Measurements from ENCODE around the gene SERPINH1. TPM values are rescaled to one million over a fixed set of nuclear protein-coding genes. Genes with fewer than 3 reads are reported as not detected.

The SERPINH1 gene
- total RNA-seq, 2 experiments from 2014 or later = 19.3 to 20.6 TPM

DNA sequence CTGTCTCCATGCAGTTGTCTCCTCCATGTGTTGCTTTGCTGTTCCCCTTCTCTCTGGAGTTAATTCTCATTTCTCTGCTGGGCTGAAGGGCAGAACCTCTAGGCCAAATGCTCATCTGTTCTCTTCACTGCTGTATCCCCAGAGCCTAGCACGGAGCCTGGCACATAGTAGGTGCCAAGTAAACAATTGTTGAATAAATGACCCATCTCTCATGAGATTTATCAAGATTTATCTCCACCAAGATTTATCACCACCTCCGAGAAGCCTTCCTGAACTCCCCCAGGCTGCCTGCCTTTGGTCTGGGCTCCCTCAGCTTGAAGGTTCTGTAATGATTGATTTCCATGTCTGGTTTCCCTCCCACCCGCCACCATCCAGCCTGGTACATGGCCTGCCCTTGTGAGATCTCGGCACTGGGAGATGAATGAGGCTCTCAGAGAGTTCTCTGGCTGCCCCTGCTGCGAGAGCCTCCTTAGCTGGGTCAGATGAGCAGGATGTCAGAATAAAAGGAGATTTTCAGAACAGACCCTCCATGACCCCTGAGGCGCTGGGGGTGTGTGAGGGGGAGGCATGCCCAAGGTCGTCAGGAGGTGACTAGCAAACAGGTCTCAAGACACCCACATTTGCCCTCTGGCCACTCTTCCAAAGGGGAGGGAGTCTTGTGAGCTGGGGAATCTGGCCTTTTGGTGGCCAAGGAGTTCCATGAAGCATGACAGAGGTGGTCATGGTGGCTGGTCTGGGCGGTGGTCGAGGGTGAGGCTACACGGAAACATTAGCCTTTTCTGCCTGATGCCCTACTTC, 33.9 kb upstream of the SERPINH1 start:
- POLR2A ChIA-PET = interaction anchor here (0.6 to 0.7 kb wide), 2 partner anchors 11 to 101 kb away, joined by 3 read pairs; no protein-coding TSS in a partner anchor

DNA sequence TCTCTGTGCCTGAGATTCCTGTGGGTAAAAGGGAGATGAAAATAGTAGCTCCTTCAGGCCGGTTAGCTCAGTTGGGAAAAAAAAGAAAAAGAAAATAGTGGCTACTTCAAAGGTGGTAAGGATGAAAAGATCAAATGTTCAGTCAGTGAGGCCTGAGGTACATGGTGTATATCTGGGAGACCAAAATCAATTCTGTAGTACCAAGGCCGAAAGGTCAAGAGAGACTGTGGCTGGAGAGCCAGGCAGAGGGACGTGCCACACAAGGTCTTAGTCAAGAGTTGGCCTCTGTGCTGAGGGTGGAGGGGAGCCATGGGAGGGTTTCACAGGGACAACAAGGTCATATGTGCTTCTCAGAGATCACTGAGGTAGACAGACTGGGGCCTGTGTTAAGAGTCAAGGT, 31.5 kb upstream of the SERPINH1 start:
- POLR2A ChIA-PET = no interaction called here
- CTCF ChIA-PET = interaction anchor here (1.1 to 11.3 kb wide), 4 partner anchors 15 to 141 kb away, joined by 3 to 101 read pairs (median 14); no protein-coding TSS in a partner anchor

More for the DNA sequence above, 33.9 kb upstream of the SERPINH1 start:
- CTCF ChIA-PET = interaction anchor here (2.4 to 11.3 kb wide), 2 partner anchors 85 to 139 kb away, joined by 8 to 101 read pairs; no protein-coding TSS in a partner anchor

DNA sequence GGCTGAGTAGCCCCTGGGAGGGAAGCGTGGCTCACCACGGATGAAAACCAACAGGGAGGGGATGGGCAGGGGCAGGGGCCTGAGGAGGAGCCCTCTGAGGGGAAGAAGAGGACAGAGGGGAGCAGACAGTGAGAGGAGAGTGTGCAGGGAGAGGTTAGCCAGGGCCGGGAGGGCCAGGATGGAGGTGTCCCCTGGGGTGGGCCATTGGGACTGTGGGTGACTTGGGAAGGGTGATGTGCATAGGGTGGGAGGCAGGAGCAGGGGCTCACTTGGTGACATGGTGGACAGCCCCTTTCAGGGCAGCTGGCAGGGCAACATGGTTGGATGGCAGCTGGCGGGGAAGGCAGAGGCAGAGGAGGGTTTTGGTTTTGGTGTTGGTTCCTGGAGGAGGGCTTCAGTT, 30.7 kb upstream of the SERPINH1 start:
- ChIA-PET POLR2A (no interaction called here), CTCF (interaction anchor here (0.7 to 11.3 kb wide), 10 partner anchors 23 to 1436 kb away, joined by 3 to 101 read pairs (median 3); no protein-coding TSS in a partner anchor)

DNA sequence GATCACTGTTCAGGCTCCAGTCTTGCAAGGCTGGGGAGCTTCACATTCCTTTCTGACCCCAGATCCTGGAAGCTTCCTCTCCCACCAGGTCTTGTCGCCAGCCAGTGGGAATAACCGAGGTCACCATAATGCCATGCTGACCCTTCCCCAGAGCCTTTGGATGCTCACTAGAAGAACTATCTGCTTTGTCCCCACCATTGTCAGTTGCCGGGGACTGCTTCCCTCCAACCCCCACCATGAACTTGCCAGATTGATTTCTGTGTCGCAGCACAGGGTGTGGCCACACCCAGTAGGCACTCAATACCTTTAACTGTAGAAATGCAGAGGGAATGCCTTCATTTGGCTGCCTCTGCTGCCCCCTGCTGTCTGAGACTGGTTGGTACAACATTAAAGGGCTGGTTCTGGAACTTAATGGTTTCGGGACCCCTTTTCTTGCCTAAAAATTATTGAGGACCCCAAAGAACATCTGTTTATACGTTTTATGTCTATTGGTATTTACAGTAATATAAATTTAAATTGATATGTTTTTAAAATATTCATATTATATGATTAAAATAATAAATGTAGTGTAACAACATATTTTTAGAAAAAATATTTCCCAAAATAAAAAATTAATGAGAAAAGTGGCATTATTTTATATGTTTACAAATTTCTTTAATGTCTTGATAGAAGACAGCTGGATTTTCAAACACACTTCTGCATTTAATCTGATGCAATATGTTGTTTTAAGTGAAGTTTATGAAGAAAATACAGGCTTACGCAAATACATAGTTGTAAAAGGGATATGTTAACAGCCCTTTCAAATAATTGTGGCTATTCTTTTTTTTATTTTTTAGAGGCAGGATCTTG, 29.6 kb upstream of the SERPINH1 start:
- CTCF ChIA-PET = interaction anchor here (0.6 to 11.3 kb wide), 15 partner anchors 12 to 1437 kb away, joined by 3 to 101 read pairs (median 3); no protein-coding TSS in a partner anchor
- POLR2A ChIA-PET = no interaction called here

DNA sequence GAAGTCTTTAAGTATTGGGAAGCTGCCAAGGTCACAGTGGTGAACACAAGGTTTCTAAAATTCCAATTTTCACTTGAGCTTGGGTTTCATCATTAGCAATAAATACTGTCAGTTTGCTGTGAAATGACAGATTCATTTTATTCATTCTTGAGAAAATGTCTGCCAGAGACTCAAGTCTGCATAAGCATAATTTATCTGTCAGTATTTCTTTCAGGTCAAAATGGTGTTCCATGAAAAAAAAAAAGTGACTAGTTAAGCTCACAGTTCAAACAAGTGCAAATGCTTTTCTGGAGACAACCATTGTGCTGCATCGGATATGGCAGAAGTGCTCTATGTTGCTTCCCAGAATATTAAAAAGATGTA, 28.2 kb upstream of the SERPINH1 start:
- CTCF ChIA-PET = interaction anchor here (1.9 to 11.3 kb wide), 3 partner anchors 91 to 144 kb away, joined by 4 to 101 read pairs (median 26); no protein-coding TSS in a partner anchor
- POLR2A ChIA-PET = no interaction called here

DNA sequence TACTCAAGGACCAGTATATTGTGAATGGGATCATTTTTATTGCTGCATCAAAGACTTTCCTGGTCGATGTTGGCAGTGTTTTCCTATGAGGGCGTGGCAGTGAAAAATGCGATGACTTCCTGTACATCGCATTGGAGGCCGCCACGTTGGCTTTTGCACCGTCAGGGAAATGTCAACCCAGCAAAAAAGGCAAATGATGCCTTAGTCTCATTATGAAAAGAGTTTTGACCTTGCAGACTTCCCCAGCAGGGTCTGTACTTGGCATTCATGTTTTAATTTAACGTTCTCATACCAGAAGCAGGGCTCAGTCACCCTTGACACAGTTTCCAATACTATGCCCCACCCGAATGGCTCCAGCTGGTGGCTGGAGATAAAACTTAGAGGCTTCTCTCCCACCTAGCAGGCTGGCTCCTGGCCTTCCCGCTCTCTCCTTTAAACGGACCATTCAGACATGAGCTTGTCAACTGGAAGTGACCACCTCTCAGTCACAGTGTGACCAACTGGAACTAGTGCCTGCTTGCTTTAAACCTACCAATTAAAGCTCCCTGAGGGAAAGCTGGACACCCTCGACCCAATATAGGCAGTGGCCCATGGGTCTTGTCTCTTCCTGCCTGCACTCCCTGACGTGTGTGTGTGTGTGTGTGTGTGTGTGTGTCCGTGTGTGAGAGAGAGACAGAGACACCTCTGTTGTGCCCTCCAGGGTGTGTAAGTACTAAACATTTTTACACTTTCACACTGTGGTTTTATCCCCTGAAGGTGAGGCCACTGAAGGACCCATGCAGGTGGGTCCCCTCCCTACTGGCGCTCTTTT, 27.6 kb upstream of the SERPINH1 start:
- POLR2A ChIA-PET = no interaction called here
- CTCF ChIA-PET = interaction anchor here (0.5 to 11.3 kb wide), 4 partner anchors 91 to 280 kb away, joined by 3 to 101 read pairs (median 4); no protein-coding TSS in a partner anchor

DNA sequence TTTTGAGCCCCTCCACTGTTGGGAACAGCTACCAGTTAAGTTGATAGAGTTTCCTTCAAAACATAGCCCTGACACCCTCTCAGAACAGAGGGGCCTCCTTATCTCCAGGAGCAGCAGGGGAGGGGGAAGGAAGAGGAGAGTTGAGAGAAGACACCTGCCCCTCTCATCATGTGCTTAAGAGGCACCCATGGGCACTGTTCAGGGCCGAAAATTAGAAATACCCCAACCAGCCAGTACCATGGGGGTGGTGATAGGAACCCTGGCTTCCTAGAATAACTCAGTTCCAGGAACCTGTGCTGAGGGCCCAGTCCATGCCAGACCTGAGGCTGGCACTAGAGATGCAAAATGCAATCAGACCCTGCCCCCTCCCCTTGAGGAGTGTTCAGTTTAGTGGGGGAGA, 27.0 kb upstream of the SERPINH1 start:
- ChIA-PET CTCF (interaction anchor here (0.8 to 11.3 kb wide), 2 partner anchors 92 to 279 kb away, joined by 3 to 101 read pairs; no protein-coding TSS in a partner anchor), POLR2A (no interaction called here)

DNA sequence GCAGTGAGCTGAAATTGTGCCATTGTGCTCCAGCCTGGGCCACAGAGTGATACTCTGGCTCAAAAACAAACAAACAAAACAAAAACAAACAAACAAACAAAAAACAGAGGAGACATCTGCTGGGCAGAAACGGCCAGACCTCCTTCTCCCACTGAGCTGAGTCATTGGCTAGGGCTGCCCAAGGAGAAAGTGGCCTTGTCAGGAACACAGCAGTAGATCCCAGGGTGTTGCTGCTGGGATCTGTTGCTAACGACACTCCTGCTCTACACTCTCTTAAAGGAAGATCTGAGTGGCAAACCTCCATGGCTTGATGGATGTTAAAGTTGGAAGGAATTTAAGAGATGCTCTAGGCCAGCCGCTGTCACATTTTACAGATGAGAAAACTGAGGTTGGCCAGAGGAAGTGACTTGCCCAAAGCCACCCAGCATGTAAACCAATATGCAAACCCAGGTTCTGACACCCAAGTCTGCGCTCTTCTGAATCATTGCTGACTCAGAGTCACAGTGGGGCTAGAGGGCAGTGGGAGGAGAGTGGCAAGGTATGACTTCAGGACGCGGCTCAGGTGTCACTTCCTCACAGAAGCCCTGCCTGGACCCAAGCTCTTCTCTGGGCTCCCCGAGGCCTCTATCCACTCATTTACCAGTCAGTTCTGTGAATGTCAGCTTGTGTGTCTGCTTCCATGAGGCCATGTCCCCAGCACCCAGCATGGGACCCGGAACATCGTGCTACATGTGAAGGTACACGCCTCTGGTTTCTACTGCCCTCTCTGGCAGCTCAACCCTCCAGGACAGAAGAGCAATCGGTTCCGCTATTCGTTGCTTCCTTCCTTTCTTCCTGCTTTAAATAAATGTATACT, 25.0 kb upstream of the SERPINH1 start:
- POLR2A ChIA-PET = interaction anchor here (1.0 kb wide), 1 partner anchor 26 kb away, joined by 3 read pairs; no protein-coding TSS in a partner anchor

DNA sequence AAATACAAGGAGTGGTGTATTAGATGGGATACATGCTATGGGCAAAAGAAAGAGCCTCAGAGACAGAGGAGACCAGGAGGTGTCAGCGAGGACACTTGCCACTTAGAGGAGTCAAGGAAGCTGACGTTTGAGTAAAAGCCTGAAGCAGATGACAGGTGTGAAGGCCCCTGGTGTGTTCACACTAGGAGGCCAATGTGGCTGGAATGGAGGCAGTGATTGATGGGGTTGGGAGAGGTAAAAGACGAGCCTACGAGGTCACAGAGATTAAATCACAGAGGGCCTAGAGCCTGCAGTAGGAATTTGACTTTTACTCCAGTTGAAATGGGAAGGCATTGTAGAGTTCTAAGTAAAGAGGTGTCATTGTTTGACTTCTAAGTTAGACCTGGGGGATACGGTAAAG, 24.3 kb upstream of the SERPINH1 start:
- ChIA-PET POLR2A (interaction anchor here (1.0 kb wide), 1 partner anchor 25 kb away, joined by 3 read pairs; no protein-coding TSS in a partner anchor), CTCF (interaction anchor here (1.0 to 11.3 kb wide), 5 partner anchors 15 to 148 kb away, joined by 3 to 101 read pairs (median 3); no protein-coding TSS in a partner anchor)

More for the DNA sequence above, 25.0 kb upstream of the SERPINH1 start:
- CTCF ChIA-PET = interaction anchor here (0.5 to 11.3 kb wide), 6 partner anchors 9 to 147 kb away, joined by 3 to 101 read pairs (median 3); no protein-coding TSS in a partner anchor

DNA sequence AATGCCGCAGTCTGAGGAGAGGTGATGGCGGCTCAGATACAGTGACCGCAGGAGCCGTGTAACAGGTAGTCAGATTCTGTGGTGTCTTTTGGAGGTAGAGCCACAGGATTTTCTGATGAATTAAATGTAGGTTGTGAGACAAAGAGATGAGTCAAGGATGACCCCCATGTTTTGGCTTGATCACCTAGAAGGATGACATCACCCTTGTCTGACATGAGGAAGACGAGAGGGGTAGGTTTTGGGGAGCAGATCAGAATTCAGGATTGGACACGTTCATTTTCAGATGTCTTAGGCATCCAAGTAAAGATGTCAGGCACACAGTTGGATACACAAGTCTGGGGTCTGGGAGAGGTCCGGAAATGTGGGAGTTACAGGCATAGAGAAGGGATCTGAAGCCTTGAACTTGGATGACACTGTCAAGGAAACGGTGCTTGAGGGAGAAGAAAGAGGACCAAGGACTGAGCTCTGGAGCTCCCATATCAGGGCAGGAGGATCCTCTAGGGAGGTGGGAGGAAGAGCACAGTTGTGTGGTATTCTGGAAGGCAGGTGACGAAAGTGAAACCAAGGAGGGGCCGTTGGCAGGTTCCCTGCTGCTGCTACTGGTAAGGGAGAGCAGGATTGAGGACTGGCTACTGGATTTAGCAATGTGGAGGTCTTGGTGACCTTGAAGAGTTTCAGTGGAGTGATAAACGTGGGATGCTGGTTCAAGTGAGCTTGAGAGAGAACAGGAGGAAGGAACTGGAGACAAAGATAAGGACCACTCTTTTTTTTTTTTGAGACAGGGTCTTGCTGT, 23.7 kb upstream of the SERPINH1 start:
- CTCF ChIA-PET = interaction anchor here (1.2 to 1.4 kb wide), 3 partner anchors 14 to 93 kb away, joined by 3 to 5 read pairs (median 4); no protein-coding TSS in a partner anchor
- POLR2A ChIA-PET = interaction anchor here (1.0 kb wide), 1 partner anchor 24 kb away, joined by 3 read pairs; no protein-coding TSS in a partner anchor

DNA sequence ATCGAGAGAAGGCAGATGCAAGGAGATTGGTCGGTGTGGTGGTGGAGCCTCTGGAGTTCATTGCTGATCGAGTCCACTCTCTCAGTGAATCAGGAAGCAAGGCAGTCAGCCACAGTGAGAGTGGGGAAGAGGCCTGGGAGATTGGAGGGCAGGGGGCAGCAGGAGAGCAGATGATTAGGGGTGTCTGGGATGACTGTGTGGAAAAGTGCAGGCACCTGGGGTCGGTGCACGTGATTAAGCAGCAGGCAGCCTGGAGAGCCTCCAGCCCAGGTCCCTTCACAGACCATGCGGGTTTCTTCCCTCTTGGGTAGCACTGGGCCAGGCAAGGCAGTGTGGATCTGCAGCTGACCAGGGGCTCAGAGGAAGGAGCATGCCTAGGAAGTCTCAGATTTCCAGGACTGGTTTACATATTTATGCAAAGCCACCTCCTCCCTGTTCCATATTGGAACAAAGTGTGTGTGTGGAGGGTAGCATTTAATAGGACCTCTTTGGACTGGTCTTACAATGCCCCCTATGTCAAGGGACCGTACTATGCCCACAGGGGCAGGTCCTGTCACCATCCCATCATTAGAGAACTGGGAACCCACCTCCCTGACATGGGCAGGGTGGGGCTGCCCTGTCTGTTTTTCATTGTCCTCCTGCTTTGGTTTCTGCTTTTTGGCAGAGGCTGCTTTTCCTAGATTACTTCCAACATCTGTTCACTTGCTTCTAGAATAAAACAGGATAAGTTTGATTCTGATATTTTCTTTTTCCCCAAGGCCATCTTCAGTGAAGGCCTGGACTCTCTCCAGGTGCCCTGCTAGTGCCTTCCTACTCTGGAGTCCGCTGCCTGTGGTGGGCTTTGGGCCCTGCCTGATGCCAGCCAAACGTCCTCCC, 22.4 kb upstream of the SERPINH1 start:
- ChIA-PET POLR2A (no interaction called here), CTCF (interaction anchor here (1.2 to 1.4 kb wide), 2 partner anchors 10 to 15 kb away, joined by 4 read pairs; no protein-coding TSS in a partner anchor)

DNA sequence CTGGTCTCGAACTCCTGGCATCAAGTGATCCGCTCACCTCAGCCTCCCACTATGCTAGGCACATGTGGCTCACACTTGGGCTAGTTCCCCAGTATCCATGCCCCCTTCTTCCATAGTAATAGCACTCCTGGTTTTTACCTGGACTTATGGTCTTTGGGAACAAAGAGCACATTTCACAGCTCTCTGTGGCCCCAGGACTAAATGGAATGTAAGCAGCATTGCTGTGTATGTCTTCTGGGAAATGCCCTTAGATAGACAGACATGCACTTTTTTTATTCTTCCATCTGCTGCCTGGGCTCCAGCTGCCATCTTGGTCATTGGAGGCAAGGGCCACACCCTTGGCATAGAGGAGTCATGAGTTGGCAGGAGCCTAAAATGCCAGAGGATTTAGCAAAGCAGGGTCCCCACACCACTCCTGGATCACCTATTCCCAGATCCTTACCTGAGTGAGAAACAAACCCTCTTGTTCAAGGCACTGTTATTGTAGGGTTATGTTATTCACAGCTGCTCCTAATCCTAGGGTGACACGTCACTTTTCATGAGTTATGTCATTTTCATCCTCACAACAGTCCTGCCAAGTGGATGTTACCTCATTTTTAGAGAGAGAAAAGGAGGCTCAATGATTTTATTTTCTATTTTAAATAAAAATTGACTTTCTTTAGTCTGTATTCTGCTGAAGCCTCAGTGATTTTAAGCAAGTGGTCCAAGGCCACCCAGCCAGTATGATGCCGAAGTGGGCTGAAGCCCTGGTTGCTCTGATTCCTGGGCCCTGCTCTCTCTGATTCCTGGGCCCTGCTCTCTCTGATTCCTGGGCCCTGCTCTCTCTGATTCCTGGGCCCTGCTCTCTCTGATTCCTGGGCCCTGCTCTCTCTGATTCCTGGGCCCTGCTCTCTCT, 20.6 kb upstream of the SERPINH1 start:
- POLR2A ChIA-PET = no interaction called here
- CTCF ChIA-PET = interaction anchor here (0.7 to 1.2 kb wide), 2 partner anchors 12 to 138 kb away, joined by 4 read pairs; no protein-coding TSS in a partner anchor

DNA sequence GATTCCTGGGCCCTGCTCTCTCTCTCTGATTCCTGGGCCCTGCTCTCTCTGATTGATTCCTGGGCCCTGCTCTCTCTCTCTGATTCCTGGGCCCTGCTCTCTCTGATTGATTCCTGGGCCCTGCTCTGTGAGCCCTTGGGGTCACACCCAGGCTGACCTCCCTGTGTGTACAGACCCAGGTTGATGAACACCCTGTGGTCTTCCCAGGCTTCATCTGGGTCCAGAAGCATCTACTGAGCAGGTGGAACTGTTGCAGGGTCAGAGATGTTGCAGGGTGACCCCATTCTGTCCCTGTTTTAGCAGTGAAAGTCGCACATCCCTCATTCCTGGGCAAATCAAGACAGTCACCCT, 20.0 kb upstream of the SERPINH1 start:
- ChIA-PET CTCF (no interaction called here), POLR2A (no interaction called here)

DNA sequence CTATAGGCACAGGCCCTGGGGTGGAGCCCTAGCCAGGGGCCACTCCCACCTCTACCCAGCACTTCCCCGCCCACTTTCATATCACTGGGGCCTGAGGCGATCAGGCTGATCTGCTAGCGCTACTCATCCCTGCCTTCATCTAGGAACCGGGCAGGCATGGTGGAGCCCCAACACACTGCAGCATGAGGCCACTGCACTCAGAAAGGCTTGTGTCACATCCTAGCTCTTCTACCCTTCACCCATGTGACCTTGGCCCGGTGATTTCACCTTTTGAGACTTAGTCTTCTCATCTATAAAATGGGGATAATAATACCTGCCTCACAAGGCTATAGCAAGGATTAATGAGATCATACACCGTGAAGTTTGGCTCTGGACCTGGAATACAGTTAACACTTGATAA, 18.2 kb upstream of the SERPINH1 start:
- CTCF ChIA-PET = no interaction called here
- POLR2A ChIA-PET = no interaction called here

DNA sequence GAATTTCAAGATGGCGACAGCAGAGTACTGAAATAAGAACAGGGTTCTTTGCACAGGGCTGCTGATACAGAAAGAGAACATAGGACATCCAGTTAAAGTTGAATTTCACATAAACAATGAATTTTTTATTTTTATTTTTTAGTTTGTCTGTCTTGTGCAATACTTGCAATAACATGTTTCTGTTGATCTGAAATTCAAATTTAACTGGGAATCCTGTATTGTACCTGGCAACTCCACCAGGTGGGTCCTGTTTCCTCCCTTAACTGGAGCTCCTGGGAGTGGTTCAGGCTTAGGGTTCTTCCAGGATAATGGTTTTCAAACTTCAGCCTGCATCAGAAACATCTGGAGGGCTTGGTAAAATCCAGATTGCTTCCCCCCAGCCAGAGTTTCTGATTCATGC, 14.9 kb upstream of the SERPINH1 start:
- POLR2A ChIA-PET = no interaction called here

More for the DNA sequence above, 14.9 kb upstream of the SERPINH1 start:
- CTCF ChIA-PET = interaction anchor here (0.7 to 1.1 kb wide), 2 partner anchors 25 to 41 kb away, joined by 3 read pairs; no protein-coding TSS in a partner anchor

All from activated CD8-positive, alpha-beta memory T cell treated with anti-CD3 and anti-CD28 coated beads for 36 hours (primary cell).